Neural cell (in vitro differentiated cells): ENCODE measurements around the gene RDH14. TPM values are rescaled to one million over a fixed set of nuclear protein-coding genes. Genes with fewer than 3 reads are reported as not detected.

Experiments
- H2AFZ ChIP-seq: fragments of 200-600, 300-800 bp; sonication (generic), shearing (Covaris generic); 2 replicates; pipeline ENCODE4 v1.6.0; 2014; ENCODE audit warnings: low read depth, mild to moderate bottlenecking, antibody characterized with exemption, low read length, moderate library complexity
- H3F3A ChIP-seq: fragments of 200-600 bp; shearing (Covaris generic); 2 replicates; pipeline ENCODE4 v1.6.1; 2016; ENCODE audit warnings: mild to moderate bottlenecking, moderate library complexity, mixed read lengths, antibody characterized with exemption, low read length; ENCODE audit not compliant: insufficient read depth, poor library complexity, severe bottlenecking
- H3K27ac ChIP-seq: fragments of 200-600, 300-800 bp; sonication (generic), shearing (Covaris generic); 2 replicates; pipeline ENCODE4 v1.5.1; 2014; ENCODE audit warnings: mild to moderate bottlenecking, low read length, moderate library complexity
- H3K27me3 ChIP-seq: fragments of 300-800, 200-600 bp; sonication (generic), shearing (Covaris generic); 2 replicates; pipeline ENCODE4 v1.6.0; 2014; ENCODE audit warnings: mild to moderate bottlenecking, low read depth, low read length, moderate library complexity; ENCODE audit not compliant: insufficient read depth
- H3K36me3 ChIP-seq: fragments of 300-800, 200-600 bp; sonication (generic), shearing (Covaris generic); 2 replicates; pipeline ENCODE4 v1.5.1; 2014; ENCODE audit warnings: mild to moderate bottlenecking, antibody characterized with exemption, low read length, moderate library complexity; ENCODE audit not compliant: insufficient read depth
- H3K4me2 ChIP-seq: fragments of 300-800, 200-600 bp; sonication (generic), shearing (Covaris generic); 2 replicates; pipeline ENCODE4 v1.6.0; 2014; ENCODE audit warnings: mild to moderate bottlenecking, low read length
- H3K4me3 ChIP-seq: fragments of 300-800, 200-600 bp; sonication (generic), shearing (Covaris generic); 2 replicates; pipeline ENCODE4 v1.5.1; 2014; ENCODE audit warnings: mild to moderate bottlenecking, low read length, moderate library complexity
- H3K79me2 ChIP-seq: fragments of 200-600 bp; shearing (Covaris generic); replicated peaks from 2 replicates; pipeline ENCODE4 v1.6.0; 2014; ENCODE audit warnings: mild to moderate bottlenecking, low read length, moderate library complexity; ENCODE audit not compliant: insufficient read depth
- H3K9ac ChIP-seq: fragments of 300-800, 200-600 bp; sonication (generic), shearing (Covaris generic); 2 replicates; pipeline ENCODE4 v1.6.1; 2016; ENCODE audit warnings: mild to moderate bottlenecking, low read length, mixed read lengths
- H3K9me2 ChIP-seq: fragments of 200-600 bp; shearing (Covaris generic); 2 replicates; pipeline ENCODE4 v1.6.1; 2016; ENCODE audit warnings: mild to moderate bottlenecking, low read length, mixed read lengths; ENCODE audit not compliant: insufficient read depth
- H3K9me3 ChIP-seq: fragments of 200-600, 300-800 bp; sonication (generic), shearing (Covaris generic); 2 replicates; pipeline ENCODE4 v1.6.1; 2016; ENCODE audit warnings: mild to moderate bottlenecking, mixed run types, low read length, moderate library complexity, mixed read lengths
- H4K20me1 ChIP-seq: fragments of 200-600 bp; shearing (Covaris generic); 2 replicates; pipeline ENCODE4 v1.6.1; 2016; ENCODE audit warnings: mild to moderate bottlenecking, mixed run types; ENCODE audit not compliant: insufficient read depth
- EP300 ChIP-seq: fragments of 450-650 bp; conservative IDR thresholded peaks from 2 replicates; pipeline ENCODE4 v1.6.1; 2014; ENCODE audit warnings: antibody characterized with exemption, mild to moderate bottlenecking, moderate library complexity; ENCODE audit not compliant: poor library complexity, severe bottlenecking
- MXI1 ChIP-seq: fragments of 450-650 bp; conservative IDR thresholded peaks from 2 replicates; pipeline ENCODE4 v1.6.1; 2014; ENCODE audit warnings: antibody characterized with exemption, mild to moderate bottlenecking; ENCODE audit not compliant: poor library complexity, severe bottlenecking
- POLR2AphosphoS5 ChIP-seq: IDR thresholded peaks from 2 replicates; pipeline ENCODE4 v1.6.1; 2012
- RAD21 ChIP-seq: fragments of 450-650 bp; conservative IDR thresholded peaks from 2 replicates; pipeline ENCODE4 v1.6.1; 2014; ENCODE audit warnings: antibody characterized with exemption, mild to moderate bottlenecking, moderate library complexity
- SMC3 ChIP-seq: fragments of 450-650 bp; conservative IDR thresholded peaks from 2 replicates; pipeline ENCODE4 v1.6.1; 2014; ENCODE audit warnings: antibody characterized with exemption, mild to moderate bottlenecking, moderate library complexity; ENCODE audit not compliant: poor library complexity
- TAF1 ChIP-seq: IDR thresholded peaks from 2 replicates; pipeline ENCODE4 v1.6.1; 2012; ENCODE audit warnings: low read depth
- polyA plus RNA-seq: library from polyadenylated mRNA; depleted of rRNA; stranded (reverse); fragments of >200 nt; gene quantifications from 2 replicates; pipeline ENCODE4 v1.2.3, GENCODE V29; 2014
- TF ChIP-seq, protein P1 (sequence below): IDR thresholded peaks from 2 replicates; pipeline ENCODE4 v1.6.1; 2012; ENCODE audit warnings: borderline replicate concordance
- TF ChIP-seq, protein P2 (sequence below): fragments of 450-650 bp; IDR thresholded peaks from 2 replicates; pipeline ENCODE4 v1.5.1; 2014; ENCODE audit warnings: antibody characterized with exemption, mild to moderate bottlenecking, moderate library complexity; ENCODE audit not compliant: poor library complexity, severe bottlenecking

Gene RDH14
- polyA plus RNA-seq, 1 donor from 2014 or later, result 29.4 TPM

DNA sequence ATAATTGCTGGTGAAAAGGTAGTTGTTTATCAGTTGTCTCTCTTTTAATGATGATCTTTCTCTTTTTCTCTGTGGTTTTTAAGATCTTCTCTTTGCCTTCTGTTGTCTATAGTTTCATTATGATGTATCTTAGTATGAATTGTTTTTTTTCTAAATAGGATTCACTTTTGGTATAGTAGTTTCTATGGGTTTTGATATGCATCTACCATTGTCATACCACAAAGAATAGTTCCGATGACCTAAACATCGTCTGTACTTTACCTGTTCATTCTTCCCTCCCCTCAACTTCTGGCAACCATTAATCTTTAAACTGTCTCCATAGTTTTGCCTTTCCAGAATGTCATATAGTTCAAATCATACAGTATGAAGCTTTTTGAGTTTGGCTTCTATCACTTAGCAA, 19.6 kb downstream of the RDH14 start:
- no peak overlapping the region for H3K4me2 ChIP-seq
- no peak overlapping the region for H3K4me3 ChIP-seq
- H4K20me1 ChIP-seq, result no peaks in the 10 kb centered on the region
- H3K79me2 ChIP-seq, result no peaks in the 10 kb centered on the region
- H3K9ac ChIP-seq, result no peak overlapping the region
- no peaks in the 10 kb centered on the region for H3K9me3 ChIP-seq
- no peak overlapping the region for H3K27ac ChIP-seq
- TF ChIP-seq MXI1 (no peak), TAF1 (no peak), EP300 (no peak), SMC3 (no peak)
- TF ChIP-seq, protein P1, sequence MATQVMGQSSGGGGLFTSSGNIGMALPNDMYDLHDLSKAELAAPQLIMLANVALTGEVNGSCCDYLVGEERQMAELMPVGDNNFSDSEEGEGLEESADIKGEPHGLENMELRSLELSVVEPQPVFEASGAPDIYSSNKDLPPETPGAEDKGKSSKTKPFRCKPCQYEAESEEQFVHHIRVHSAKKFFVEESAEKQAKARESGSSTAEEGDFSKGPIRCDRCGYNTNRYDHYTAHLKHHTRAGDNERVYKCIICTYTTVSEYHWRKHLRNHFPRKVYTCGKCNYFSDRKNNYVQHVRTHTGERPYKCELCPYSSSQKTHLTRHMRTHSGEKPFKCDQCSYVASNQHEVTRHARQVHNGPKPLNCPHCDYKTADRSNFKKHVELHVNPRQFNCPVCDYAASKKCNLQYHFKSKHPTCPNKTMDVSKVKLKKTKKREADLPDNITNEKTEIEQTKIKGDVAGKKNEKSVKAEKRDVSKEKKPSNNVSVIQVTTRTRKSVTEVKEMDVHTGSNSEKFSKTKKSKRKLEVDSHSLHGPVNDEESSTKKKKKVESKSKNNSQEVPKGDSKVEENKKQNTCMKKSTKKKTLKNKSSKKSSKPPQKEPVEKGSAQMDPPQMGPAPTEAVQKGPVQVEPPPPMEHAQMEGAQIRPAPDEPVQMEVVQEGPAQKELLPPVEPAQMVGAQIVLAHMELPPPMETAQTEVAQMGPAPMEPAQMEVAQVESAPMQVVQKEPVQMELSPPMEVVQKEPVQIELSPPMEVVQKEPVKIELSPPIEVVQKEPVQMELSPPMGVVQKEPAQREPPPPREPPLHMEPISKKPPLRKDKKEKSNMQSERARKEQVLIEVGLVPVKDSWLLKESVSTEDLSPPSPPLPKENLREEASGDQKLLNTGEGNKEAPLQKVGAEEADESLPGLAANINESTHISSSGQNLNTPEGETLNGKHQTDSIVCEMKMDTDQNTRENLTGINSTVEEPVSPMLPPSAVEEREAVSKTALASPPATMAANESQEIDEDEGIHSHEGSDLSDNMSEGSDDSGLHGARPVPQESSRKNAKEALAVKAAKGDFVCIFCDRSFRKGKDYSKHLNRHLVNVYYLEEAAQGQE, result no peak
- H3F3A ChIP-seq, result no peaks in the 10 kb centered on the region
- H3K36me3 ChIP-seq, result no peaks in the 10 kb centered on the region
- H3K9me2 ChIP-seq, result no peaks in the 10 kb centered on the region
- H2AFZ ChIP-seq, result no peak overlapping the region
- H3K27me3 ChIP-seq, result no peaks in the 10 kb centered on the region

DNA sequence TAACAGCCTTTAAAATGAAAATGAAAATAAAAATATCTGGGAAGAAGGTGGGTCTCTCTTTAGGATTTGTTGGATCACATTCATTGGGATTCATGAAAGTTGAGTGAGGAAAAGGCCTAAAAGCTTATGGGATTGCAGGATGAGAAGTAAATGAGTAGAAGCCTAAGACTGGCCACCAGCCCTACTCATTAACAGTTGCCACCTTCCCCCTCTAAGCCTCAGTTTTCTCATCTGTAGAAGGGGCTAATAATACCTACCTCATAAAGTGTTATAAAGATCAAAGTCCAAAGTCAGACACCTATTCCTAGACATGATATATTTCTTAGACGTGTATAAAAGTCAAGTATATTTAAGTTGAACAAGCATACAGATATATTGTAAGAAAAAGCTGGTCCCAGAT, 23.8 kb downstream of the RDH14 start:
- H3K79me2 ChIP-seq, result no peaks in the 10 kb centered on the region
- no peaks in the 10 kb centered on the region for H4K20me1 ChIP-seq
- TF ChIP-seq POLR2AphosphoS5, result no peak
- no peak for TF ChIP-seq RAD21
- TF ChIP-seq, protein P2, sequence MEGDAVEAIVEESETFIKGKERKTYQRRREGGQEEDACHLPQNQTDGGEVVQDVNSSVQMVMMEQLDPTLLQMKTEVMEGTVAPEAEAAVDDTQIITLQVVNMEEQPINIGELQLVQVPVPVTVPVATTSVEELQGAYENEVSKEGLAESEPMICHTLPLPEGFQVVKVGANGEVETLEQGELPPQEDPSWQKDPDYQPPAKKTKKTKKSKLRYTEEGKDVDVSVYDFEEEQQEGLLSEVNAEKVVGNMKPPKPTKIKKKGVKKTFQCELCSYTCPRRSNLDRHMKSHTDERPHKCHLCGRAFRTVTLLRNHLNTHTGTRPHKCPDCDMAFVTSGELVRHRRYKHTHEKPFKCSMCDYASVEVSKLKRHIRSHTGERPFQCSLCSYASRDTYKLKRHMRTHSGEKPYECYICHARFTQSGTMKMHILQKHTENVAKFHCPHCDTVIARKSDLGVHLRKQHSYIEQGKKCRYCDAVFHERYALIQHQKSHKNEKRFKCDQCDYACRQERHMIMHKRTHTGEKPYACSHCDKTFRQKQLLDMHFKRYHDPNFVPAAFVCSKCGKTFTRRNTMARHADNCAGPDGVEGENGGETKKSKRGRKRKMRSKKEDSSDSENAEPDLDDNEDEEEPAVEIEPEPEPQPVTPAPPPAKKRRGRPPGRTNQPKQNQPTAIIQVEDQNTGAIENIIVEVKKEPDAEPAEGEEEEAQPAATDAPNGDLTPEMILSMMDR, result no peak
- no peak for TF ChIP-seq TAF1
- no peak for TF ChIP-seq SMC3
- TF ChIP-seq EP300, result no peak
- TF ChIP-seq, protein P1, result no peak
- no peak overlapping the region for H3K27ac ChIP-seq
- no peaks in the 10 kb centered on the region for H3K27me3 ChIP-seq
- H3F3A ChIP-seq, result no peaks in the 10 kb centered on the region
- H2AFZ ChIP-seq, result no peak overlapping the region
- no peak overlapping the region for H3K4me3 ChIP-seq
- no peaks in the 10 kb centered on the region for H3K9me3 ChIP-seq
- H3K9ac ChIP-seq, result no peak overlapping the region
- no peak overlapping the region for H3K4me2 ChIP-seq
- H3K9me2 ChIP-seq, result no peaks in the 10 kb centered on the region
- H3K36me3 ChIP-seq, result no peaks in the 10 kb centered on the region
